Tibial artery (tissue), 4 donors: ENCODE data around the gene EIF4E1B.

Source experiments
- DNase-seq, 2 donors: peaks; one replicate each; pipeline ENCODE4 v3.0.0-alpha.2; 2019
- H3K27ac ChIP-seq, 2 donors: fragments of 200-600 bp; sonication (generic) in 1 of 2; 1 replicate in 1 of 2; 2 replicates in 1 of 2; pipeline ENCODE4 v1.5.1; 2018 to 2019; ENCODE audit warnings: mild to moderate bottlenecking in 1 of 2
- H3K27me3 ChIP-seq, 2 donors: fragments of 200-600 bp; sonication (generic) in 1 of 2; one replicate each; pipeline versions ENCODE4 v1.5.1 to v1.6.0; 2016 to 2019
- H3K36me3 ChIP-seq, 3 donors: fragments of 200-600 bp; sonication (generic) in 2 of 3; one replicate each; pipeline ENCODE4 v1.5.1; 2016 to 2019; ENCODE audit warnings: mild to moderate bottlenecking in 2 of 3
- H3K4me1 ChIP-seq, 4 donors: fragments of 200-600 bp; sonication (generic) in 2 of 4; 1 replicate in 3 of 4; 2 replicates in 1 of 4; pipeline ENCODE4 v1.5.1; 2016 to 2019
- H3K4me3 ChIP-seq, 2 donors: fragments of 200-600 bp; sonication (generic) in 1 of 2; 1 replicate in 1 of 2; 2 replicates in 1 of 2; pipeline ENCODE4 v1.5.1; 2018 to 2019; ENCODE audit warnings: mild to moderate bottlenecking in 2 of 2
- H3K9me3 ChIP-seq, 3 donors: fragments of 200-600 bp; sonication (generic) in 1 of 3; one replicate each; pipeline ENCODE4 v1.5.1; 2016 to 2019
- intact Hi-C: fragments of 100-400 bp; cut with DNase I; formaldehyde crosslinking; loops from one replicate; pipeline ENCODE4 v1.15.0; 2023; ENCODE audit warnings: low total_unique reads
- TF ChIP-seq, protein P1 (sequence below), 2 experiments: fragments of 200-600 bp in 1 of 2; fragments of 450-650 bp in 1 of 2; IDR thresholded peaks; one replicate each; pipeline ENCODE4 v1.5.1; 2017 to 2019; ENCODE audit warnings: antibody characterized with exemption in 2 of 2, mild to moderate bottlenecking in 1 of 2, moderate library complexity in 1 of 2

Gene EIF4E1B

DNA sequence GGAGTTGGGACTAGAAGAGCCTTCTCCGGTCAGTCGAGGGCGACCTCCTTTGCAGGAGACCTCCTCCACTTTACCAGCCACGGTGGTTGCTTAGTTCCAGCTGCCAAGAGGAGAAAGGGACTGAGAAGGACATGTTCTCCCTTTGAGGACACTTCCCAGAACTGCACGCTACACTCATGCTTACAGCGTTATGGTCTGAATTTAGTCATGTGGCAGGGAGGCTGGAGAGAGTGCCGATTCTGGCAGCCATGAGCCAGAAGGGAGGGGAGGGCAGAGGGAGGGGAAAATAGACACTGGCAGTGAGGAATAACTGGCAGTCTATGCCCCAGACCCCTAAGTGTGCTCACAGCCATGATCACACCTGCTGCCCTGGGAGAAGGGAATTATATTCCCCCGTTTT lies 64.6 kb downstream of the EIF4E1B start:
- no peaks in the 10 kb centered on the region for H3K9me3 ChIP-seq
- H3K27ac ChIP-seq, result no peak overlapping the region
- H3K4me1 ChIP-seq, result no peaks in the 10 kb centered on the region
- H3K27me3 ChIP-seq, result peaks cover 0 to 95% of the 10 kb centered on the region in 2 donors
- intact Hi-C loops, result no loop called here
- TF ChIP-seq, protein P1, sequence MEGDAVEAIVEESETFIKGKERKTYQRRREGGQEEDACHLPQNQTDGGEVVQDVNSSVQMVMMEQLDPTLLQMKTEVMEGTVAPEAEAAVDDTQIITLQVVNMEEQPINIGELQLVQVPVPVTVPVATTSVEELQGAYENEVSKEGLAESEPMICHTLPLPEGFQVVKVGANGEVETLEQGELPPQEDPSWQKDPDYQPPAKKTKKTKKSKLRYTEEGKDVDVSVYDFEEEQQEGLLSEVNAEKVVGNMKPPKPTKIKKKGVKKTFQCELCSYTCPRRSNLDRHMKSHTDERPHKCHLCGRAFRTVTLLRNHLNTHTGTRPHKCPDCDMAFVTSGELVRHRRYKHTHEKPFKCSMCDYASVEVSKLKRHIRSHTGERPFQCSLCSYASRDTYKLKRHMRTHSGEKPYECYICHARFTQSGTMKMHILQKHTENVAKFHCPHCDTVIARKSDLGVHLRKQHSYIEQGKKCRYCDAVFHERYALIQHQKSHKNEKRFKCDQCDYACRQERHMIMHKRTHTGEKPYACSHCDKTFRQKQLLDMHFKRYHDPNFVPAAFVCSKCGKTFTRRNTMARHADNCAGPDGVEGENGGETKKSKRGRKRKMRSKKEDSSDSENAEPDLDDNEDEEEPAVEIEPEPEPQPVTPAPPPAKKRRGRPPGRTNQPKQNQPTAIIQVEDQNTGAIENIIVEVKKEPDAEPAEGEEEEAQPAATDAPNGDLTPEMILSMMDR (IDR thresholded peaks at IDR 0.05), result no peak
- H3K36me3 ChIP-seq, result no peaks in the 10 kb centered on the region
- no peak for DNase-seq
- no peak overlapping the region for H3K4me3 ChIP-seq
